Rectal smooth muscle tissue (tissue), 1 donor: ENCODE data around the gene ZBTB7C.

ENCODE experiments used
- H3K27ac ChIP-seq: one replicate; pipeline ENCODE4 v1.7.0; 2013; ENCODE audit warnings: low read depth, low read length, inconsistent platforms
- H3K27me3 ChIP-seq: one replicate; pipeline ENCODE4 v1.7.0; 2013; ENCODE audit warnings: low read length; ENCODE audit not compliant: control insufficient read depth, insufficient read depth
- H3K36me3 ChIP-seq: one replicate; pipeline ENCODE4 v1.7.0; 2013; ENCODE audit warnings: low read length; ENCODE audit not compliant: control insufficient read depth, insufficient read depth
- H3K4me1 ChIP-seq: one replicate; pipeline ENCODE4 v1.7.0; 2013; ENCODE audit warnings: low read length; ENCODE audit not compliant: control insufficient read depth, insufficient read depth
- H3K4me3 ChIP-seq: one replicate; pipeline ENCODE4 v1.7.0; 2013; ENCODE audit warnings: low read length
- H3K9ac ChIP-seq: one replicate; pipeline ENCODE4 v1.7.0; 2013; ENCODE audit warnings: low read length

Gene ZBTB7C

GRCh38 chr18:48228841-48229240 lies 180.3 kb downstream of the ZBTB7C start:
- no peak overlapping the region for H3K27ac ChIP-seq
- no peaks in the 10 kb centered on the region for H3K36me3 ChIP-seq
- H3K9ac ChIP-seq, result no peak overlapping the region
- H3K4me3 ChIP-seq, result no peak overlapping the region
- no peaks in the 10 kb centered on the region for H3K27me3 ChIP-seq
- no peaks in the 10 kb centered on the region for H3K4me1 ChIP-seq

- no peaks in the 10 kb centered on the region for H3K4me1 ChIP-seq
- H3K9ac ChIP-seq, result no peak overlapping the region
- H3K27ac ChIP-seq, result no peak overlapping the region
- no peaks in the 10 kb centered on the region for H3K27me3 ChIP-seq
- no peaks in the 10 kb centered on the region for H3K36me3 ChIP-seq
- no peak overlapping the region for H3K4me3 ChIP-seq
These were observed 180.9 kb downstream of the ZBTB7C start for GRCh38 chr18:48228301-48228715.

- H3K9ac ChIP-seq, result no peak overlapping the region
- H3K27me3 ChIP-seq, result no peaks in the 10 kb centered on the region
- H3K4me3 ChIP-seq, result no peak overlapping the region
- no peak overlapping the region for H3K27ac ChIP-seq
- no peaks in the 10 kb centered on the region for H3K36me3 ChIP-seq
- H3K4me1 ChIP-seq, result no peaks in the 10 kb centered on the region
These were observed 182.0 kb downstream of the ZBTB7C start for GRCh38 chr18:48227206-48227605.

- H3K36me3 ChIP-seq, result no peaks in the 10 kb centered on the region
- no peak overlapping the region for H3K9ac ChIP-seq
- no peak overlapping the region for H3K4me3 ChIP-seq
- H3K27ac ChIP-seq, result no peak overlapping the region
- peaks cover 3% of the 10 kb centered on the region for H3K27me3 ChIP-seq
- no peaks in the 10 kb centered on the region for H3K4me1 ChIP-seq
These were observed 182.8 kb downstream of the ZBTB7C start for GRCh38 chr18:48226401-48226800.

- Histone ChIP-seq H3K27ac (no peak overlapping the region), H3K4me3 (no peak overlapping the region), H3K27me3 (peaks cover 3% of the 10 kb centered on the region), H3K9ac (no peak overlapping the region), H3K36me3 (no peaks in the 10 kb centered on the region), H3K4me1 (no peaks in the 10 kb centered on the region)
These were observed 187.1 kb downstream of the ZBTB7C start for GRCh38 chr18:48222118-48222517.

- H3K36me3 ChIP-seq, result no peaks in the 10 kb centered on the region
- H3K27ac ChIP-seq, result no peak overlapping the region
- H3K27me3 ChIP-seq, result peaks cover 3% of the 10 kb centered on the region
- no peak overlapping the region for H3K9ac ChIP-seq
- no peak overlapping the region for H3K4me3 ChIP-seq
- H3K4me1 ChIP-seq, result no peaks in the 10 kb centered on the region
These were observed 189.2 kb downstream of the ZBTB7C start for GRCh38 chr18:48219810-48220499.

- H3K4me1 ChIP-seq, result no peaks in the 10 kb centered on the region
- H3K27me3 ChIP-seq, result peaks cover 3% of the 10 kb centered on the region
- H3K36me3 ChIP-seq, result no peaks in the 10 kb centered on the region
- H3K27ac ChIP-seq, result no peak overlapping the region
- no peak overlapping the region for H3K9ac ChIP-seq
- H3K4me3 ChIP-seq, result no peak overlapping the region
These were observed 190.0 kb downstream of the ZBTB7C start for GRCh38 chr18:48219037-48219809.

GRCh38 chr18:48218285-48219022 lies 190.7 kb downstream of the ZBTB7C start:
- Histone ChIP-seq H3K27me3 (peaks cover 3% of the 10 kb centered on the region), H3K27ac (no peak overlapping the region), H3K4me1 (no peaks in the 10 kb centered on the region), H3K4me3 (no peak overlapping the region), H3K36me3 (no peaks in the 10 kb centered on the region), H3K9ac (no peak overlapping the region)

GRCh38 chr18:48217258-48218250 lies 191.6 kb downstream of the ZBTB7C start:
- no peaks in the 10 kb centered on the region for H3K4me1 ChIP-seq
- H3K4me3 ChIP-seq, result no peak overlapping the region
- H3K36me3 ChIP-seq, result no peaks in the 10 kb centered on the region
- no peak overlapping the region for H3K9ac ChIP-seq
- H3K27me3 ChIP-seq, result peaks cover 3% of the 10 kb centered on the region
- H3K27ac ChIP-seq, result no peak overlapping the region

GRCh38 chr18:48216639-48217257 lies 192.4 kb downstream of the ZBTB7C start:
- Histone ChIP-seq H3K9ac (no peak overlapping the region), H3K4me3 (no peak overlapping the region), H3K27ac (no peak overlapping the region), H3K27me3 (no peaks in the 10 kb centered on the region), H3K36me3 (no peaks in the 10 kb centered on the region), H3K4me1 (no peaks in the 10 kb centered on the region)

- H3K27ac ChIP-seq, result no peak overlapping the region
- H3K9ac ChIP-seq, result no peak overlapping the region
- no peak overlapping the region for H3K4me3 ChIP-seq
- no peaks in the 10 kb centered on the region for H3K27me3 ChIP-seq
- no peaks in the 10 kb centered on the region for H3K4me1 ChIP-seq
- H3K36me3 ChIP-seq, result no peaks in the 10 kb centered on the region
These were observed 193.1 kb downstream of the ZBTB7C start for GRCh38 chr18:48215876-48216638.
